ACC112 (cell line): ENCODE data around the gene MGAT5.

Source experiments
- H2AFZ ChIP-seq: fragments of 200-600 bp; sonication (generic); one replicate; pipeline ENCODE4 v1.6.0; 2017; ENCODE audit warnings: antibody characterized with exemption, low read length; ENCODE audit not compliant: unreplicated experiment
- H3K27ac ChIP-seq: fragments of 200-600 bp; sonication (generic); 2 replicates; pipeline ENCODE4 v1.5.1; 2014; ENCODE audit warnings: low read depth, mild to moderate bottlenecking, antibody characterized with exemption, low read length, moderate library complexity
- H3K27me3 ChIP-seq: fragments of 200-600 bp; sonication (generic); 2 replicates; pipeline ENCODE4 v1.6.1; 2014; ENCODE audit warnings: mild to moderate bottlenecking, antibody characterized with exemption, low read length, moderate library complexity, mixed read lengths; ENCODE audit not compliant: insufficient read depth
- H3K36me3 ChIP-seq: fragments of 200-600 bp; sonication (generic); 2 replicates; pipeline ENCODE4 v1.6.1; 2016; ENCODE audit warnings: mild to moderate bottlenecking, antibody characterized with exemption, low read length, moderate library complexity, mixed read lengths; ENCODE audit not compliant: insufficient read depth
- H3K4me1 ChIP-seq: fragments of 200-600 bp; sonication (generic); one replicate; pipeline ENCODE4 v1.6.1; 2016; ENCODE audit warnings: low read length, mixed read lengths; ENCODE audit not compliant: insufficient read depth, unreplicated experiment, control insufficient read depth
- H3K4me3 ChIP-seq: fragments of 200-600 bp; sonication (generic); 2 replicates; pipeline ENCODE4 v1.5.1; 2014; ENCODE audit warnings: mild to moderate bottlenecking, low read depth, low read length
- H3K79me2 ChIP-seq: fragments of 200-600 bp; sonication (generic); one replicate; pipeline ENCODE4 v1.6.0; 2016; ENCODE audit warnings: low read length; ENCODE audit not compliant: control insufficient read depth, unreplicated experiment, insufficient read depth

MGAT5 gene

GRCh38 chr2:134218930-134219658 lies 34.8 kb upstream of the MGAT5 start:
- H3K4me3 ChIP-seq, result no peak overlapping the region
- H3K36me3 ChIP-seq, result no peaks in the 10 kb centered on the region
- H3K27me3 ChIP-seq, result no peaks in the 10 kb centered on the region
- H3K27ac ChIP-seq, result no peak overlapping the region
- no peaks in the 10 kb centered on the region for H3K4me1 ChIP-seq
- H3K79me2 ChIP-seq, result peaks cover 4% of the 10 kb centered on the region
- H2AFZ ChIP-seq, result no peak overlapping the region

DNA sequence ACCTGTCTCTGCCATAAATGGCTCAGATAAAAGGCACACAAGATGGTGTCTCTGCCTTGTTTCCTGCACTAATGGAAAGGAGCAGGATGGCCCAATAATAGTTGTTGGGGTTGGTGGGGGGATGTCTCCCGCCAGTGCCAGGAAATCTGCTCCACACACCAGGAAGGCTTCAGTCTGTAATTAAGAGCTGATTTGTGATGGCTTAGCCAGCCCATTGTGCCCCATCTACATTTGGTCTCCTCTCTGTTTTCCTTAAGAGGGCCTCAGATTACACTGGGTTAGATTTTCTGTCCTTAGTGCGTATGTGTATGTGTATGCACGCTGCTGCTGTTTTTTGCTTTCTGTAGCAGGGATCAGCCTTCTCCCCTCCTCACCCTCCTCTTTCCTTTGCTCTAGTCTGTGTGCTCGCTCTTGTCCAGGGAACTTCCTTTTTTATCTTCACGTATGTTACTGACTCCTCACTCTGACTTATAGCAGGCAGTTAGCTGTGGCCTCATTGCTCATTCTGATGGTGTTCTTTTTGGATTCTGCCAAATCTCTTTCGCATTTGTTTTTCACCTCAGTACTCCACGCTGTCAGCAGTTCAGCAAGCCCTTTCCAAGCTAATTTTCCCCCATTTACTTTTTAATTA lies 33.4 kb upstream of the MGAT5 start:
- peaks cover 4% of the 10 kb centered on the region for H3K79me2 ChIP-seq
- H3K36me3 ChIP-seq, result no peaks in the 10 kb centered on the region
- no peak overlapping the region for H3K4me3 ChIP-seq
- H3K27ac ChIP-seq, result no peak overlapping the region
- H3K4me1 ChIP-seq, result no peaks in the 10 kb centered on the region
- H3K27me3 ChIP-seq, result no peaks in the 10 kb centered on the region
- no peak overlapping the region for H2AFZ ChIP-seq

GRCh38 chr2:134224005-134224404 lies 29.9 kb upstream of the MGAT5 start:
- H3K4me3 ChIP-seq, result no peak overlapping the region
- peaks cover 3% of the 10 kb centered on the region for H3K79me2 ChIP-seq
- H3K4me1 ChIP-seq, result no peaks in the 10 kb centered on the region

DNA sequence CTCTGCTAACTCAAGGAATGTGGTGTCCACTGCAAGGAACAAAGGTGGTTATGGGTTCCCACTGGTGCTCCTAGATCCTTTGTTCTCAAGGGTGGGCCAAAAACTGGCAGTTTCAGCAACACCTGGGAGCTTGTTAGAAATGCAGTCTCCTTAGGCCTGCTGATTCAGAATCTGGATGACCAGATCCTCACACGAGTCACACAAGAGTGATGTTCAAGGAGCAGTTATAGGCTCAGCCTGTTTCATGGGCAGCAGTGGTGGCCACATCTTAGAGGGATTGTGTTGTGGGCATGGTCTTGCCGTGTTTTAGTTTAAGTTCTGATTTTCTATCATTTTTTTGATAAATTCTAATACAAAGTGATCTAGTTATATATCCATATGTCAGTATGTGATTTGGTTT lies 28.7 kb upstream of the MGAT5 start:
- Histone ChIP-seq H3K79me2 (peaks cover 3% of the 10 kb centered on the region), H3K36me3 (no peaks in the 10 kb centered on the region), H3K4me1 (no peaks in the 10 kb centered on the region)

More at GRCh38 chr2:134224005-134224404, 29.9 kb upstream of the MGAT5 start:
- no peak overlapping the region for H3K27ac ChIP-seq
- no peak overlapping the region for H2AFZ ChIP-seq
- H3K27me3 ChIP-seq, result no peaks in the 10 kb centered on the region
- no peaks in the 10 kb centered on the region for H3K36me3 ChIP-seq

GRCh38 chr2:134225841-134226240 lies 28.0 kb upstream of the MGAT5 start:
- Histone ChIP-seq H3K27me3 (no peaks in the 10 kb centered on the region), H3K4me1 (no peaks in the 10 kb centered on the region), H3K4me3 (no peak overlapping the region), H2AFZ (no peak overlapping the region), H3K79me2 (peaks cover 3% of the 10 kb centered on the region), H3K36me3 (no peaks in the 10 kb centered on the region), H3K27ac (no peak overlapping the region)

More for the DNA sequence above, 28.7 kb upstream of the MGAT5 start:
- Histone ChIP-seq H3K27ac (no peak overlapping the region), H2AFZ (no peak overlapping the region), H3K4me3 (no peak overlapping the region), H3K27me3 (no peaks in the 10 kb centered on the region)

- no peaks in the 10 kb centered on the region for H3K27me3 ChIP-seq
- no peak overlapping the region for H3K27ac ChIP-seq
- H3K36me3 ChIP-seq, result no peaks in the 10 kb centered on the region
- H3K4me3 ChIP-seq, result no peak overlapping the region
- peaks cover 3% of the 10 kb centered on the region for H3K79me2 ChIP-seq
- peaks cover 6% of the 10 kb centered on the region for H3K4me1 ChIP-seq
- no peak overlapping the region for H2AFZ ChIP-seq
Observed at GRCh38 chr2:134226601-134227000, 27.3 kb upstream of the MGAT5 start.

- Histone ChIP-seq H3K4me1 (peaks cover 17% of the 10 kb centered on the region), H3K36me3 (no peaks in the 10 kb centered on the region), H3K79me2 (peaks cover 3% of the 10 kb centered on the region)
Observed at GRCh38 chr2:134227666-134228065, 26.2 kb upstream of the MGAT5 start.

DNA sequence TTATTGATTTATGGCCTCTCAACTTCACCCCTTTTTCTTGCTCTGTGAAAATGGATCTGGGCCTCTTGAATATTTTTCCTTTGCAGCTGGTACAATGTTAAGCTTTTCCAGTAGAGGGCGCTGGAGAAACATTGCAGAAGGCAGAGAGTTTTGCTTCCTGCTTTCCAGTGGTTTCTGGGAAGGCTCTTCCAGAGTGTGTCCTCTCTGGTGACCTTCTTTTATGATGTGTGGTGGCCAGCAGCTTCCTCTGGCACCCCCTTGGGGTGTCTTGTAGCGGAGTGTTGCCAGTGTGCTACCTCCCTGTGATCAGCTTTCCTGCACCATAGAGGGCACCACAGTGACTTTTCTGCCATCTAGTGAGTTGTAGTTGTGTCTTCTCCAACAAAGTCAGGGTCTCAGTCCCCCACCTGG lies 25.4 kb upstream of the MGAT5 start:
- no peak overlapping the region for H2AFZ ChIP-seq
- peaks cover 7% of the 10 kb centered on the region for H3K79me2 ChIP-seq
- no peaks in the 10 kb centered on the region for H3K36me3 ChIP-seq
- H3K4me3 ChIP-seq, result no peak overlapping the region
- peaks cover 25% of the 10 kb centered on the region for H3K4me1 ChIP-seq
- H3K27me3 ChIP-seq, result no peaks in the 10 kb centered on the region
- H3K27ac ChIP-seq, result no peak overlapping the region

More at GRCh38 chr2:134227666-134228065, 26.2 kb upstream of the MGAT5 start:
- no peak overlapping the region for H3K27ac ChIP-seq
- H2AFZ ChIP-seq, result no peak overlapping the region
- H3K4me3 ChIP-seq, result no peak overlapping the region
- no peaks in the 10 kb centered on the region for H3K27me3 ChIP-seq

DNA sequence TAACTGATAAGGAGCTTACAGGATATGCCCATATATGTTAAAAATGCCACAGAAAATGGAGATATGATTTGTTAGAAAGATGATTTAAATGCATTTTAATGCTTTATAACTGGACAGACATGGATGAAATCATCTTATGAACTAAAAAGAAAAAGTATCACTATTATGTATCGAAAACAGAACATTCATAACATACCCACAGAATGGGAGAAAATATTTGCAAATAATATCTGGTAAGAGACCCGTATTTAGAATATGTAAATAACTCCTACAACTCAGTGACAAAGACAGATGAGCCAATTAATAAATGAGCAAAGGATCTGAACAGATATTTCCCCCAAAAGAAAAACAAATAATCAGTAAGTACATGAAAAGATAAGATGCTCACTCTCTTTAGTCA lies 24.3 kb upstream of the MGAT5 start:
- Histone ChIP-seq H3K4me3 (no peak overlapping the region), H3K27me3 (no peaks in the 10 kb centered on the region), H2AFZ (no peak overlapping the region), H3K79me2 (peaks cover 7% of the 10 kb centered on the region), H3K36me3 (no peaks in the 10 kb centered on the region), H3K4me1 (peaks cover 25% of the 10 kb centered on the region), H3K27ac (no peak overlapping the region)

GRCh38 chr2:134230885-134231284 lies 23.0 kb upstream of the MGAT5 start:
- no peaks in the 10 kb centered on the region for H3K36me3 ChIP-seq
- H3K27me3 ChIP-seq, result no peaks in the 10 kb centered on the region
- no peak overlapping the region for H3K4me3 ChIP-seq
- no peak overlapping the region for H3K27ac ChIP-seq
- H2AFZ ChIP-seq, result no peak overlapping the region
- H3K4me1 ChIP-seq, result peaks cover 25% of the 10 kb centered on the region
- H3K79me2 ChIP-seq, result peaks cover 10% of the 10 kb centered on the region
